NCI-H510A treated with DMSO at 0.1 percent for 48 hours (cell line): ENCODE measurements around the gene FBRSL1.
"Not testable (repeated sequence)": the region's sequence is repeated elsewhere in the genome, so short reads cannot be mapped to it uniquely, and the experiment has no call there.

Experiments used
- DNase-seq: peaks from one replicate; lab custom pipeline; 2025; lab: John Stamatoyannopoulos, UW

FBRSL1 gene

GRCh38 chr12:132470397-132470796, 19.6 kb upstream of the FBRSL1 start:
- no peak for DNase-seq

- no peak for DNase-seq
Measured at GRCh38 chr12:132471011-132471857, 18.7 kb upstream of the FBRSL1 start.

GRCh38 chr12:132471858-132472255, 18.1 kb upstream of the FBRSL1 start:
- DNase-seq = no peak

- DNase-seq = no peak
Measured at GRCh38 chr12:132472386-132472785, 17.6 kb upstream of the FBRSL1 start.

GRCh38 chr12:132474237-132474741, 15.7 kb upstream of the FBRSL1 start:
- DNase-seq = no peak

GRCh38 chr12:132474799-132475303, 15.1 kb upstream of the FBRSL1 start:
- DNase-seq = not testable (repeated sequence)

- no peak for DNase-seq
Measured at GRCh38 chr12:132475304-132476037, 14.5 kb upstream of the FBRSL1 start.

- no peak for DNase-seq
Measured at GRCh38 chr12:132476038-132476414, 13.9 kb upstream of the FBRSL1 start.

- no peak for DNase-seq
Measured at GRCh38 chr12:132476421-132476820, 13.5 kb upstream of the FBRSL1 start.

GRCh38 chr12:132477017-132477702, 12.8 kb upstream of the FBRSL1 start:
- DNase-seq = no peak

GRCh38 chr12:132477703-132478432, 12.1 kb upstream of the FBRSL1 start:
- no peak for DNase-seq

GRCh38 chr12:132478433-132478803, 11.5 kb upstream of the FBRSL1 start:
- no peak for DNase-seq

- no peak for DNase-seq
Measured at GRCh38 chr12:132478845-132479244, 11.1 kb upstream of the FBRSL1 start.

GRCh38 chr12:132479291-132479690, 10.7 kb upstream of the FBRSL1 start:
- DNase-seq = no peak

GRCh38 chr12:132479938-132480622, 9.9 kb upstream of the FBRSL1 start:
- DNase-seq = no peak

- DNase-seq = no peak
Measured at GRCh38 chr12:132480623-132481132, 9.3 kb upstream of the FBRSL1 start.

GRCh38 chr12:132481345-132481744, 8.6 kb upstream of the FBRSL1 start:
- DNase-seq = no peak

GRCh38 chr12:132481771-132482745, 7.9 kb upstream of the FBRSL1 start:
- no peak for DNase-seq

- no peak for DNase-seq
Measured at GRCh38 chr12:132482771-132483170, 7.2 kb upstream of the FBRSL1 start.

- DNase-seq = no peak
Measured at GRCh38 chr12:132483208-132483607, 6.7 kb upstream of the FBRSL1 start.
